ENCODE measurements around the gene LIN7A.

The LIN7A gene

GRCh38 chr12:80858356-80858755, 79.4 kb downstream of the LIN7A start:
- no peak for DNase-seq (ENCODE audit: low read depth in 2 of 2)

- no peak for DNase-seq (ENCODE audit: low read depth in 2 of 2)
These were observed 80.4 kb downstream of the LIN7A start for GRCh38 chr12:80857311-80857710.

GRCh38 chr12:80849337-80849736, 88.4 kb downstream of the LIN7A start:
- no peak for DNase-seq (ENCODE audit: low read depth in 2 of 2)

- no peak for DNase-seq (ENCODE audit: low read depth in 2 of 2)
These were observed 88.9 kb downstream of the LIN7A start for GRCh38 chr12:80848858-80849257.

- no peak for DNase-seq (ENCODE audit: low read depth in 2 of 2)
These were observed 90.2 kb downstream of the LIN7A start for GRCh38 chr12:80847575-80847974.

GRCh38 chr12:80846952-80847351, 90.8 kb downstream of the LIN7A start:
- no peak for DNase-seq (ENCODE audit: low read depth in 2 of 2)

- DNase-seq (ENCODE audit: low read depth in 2 of 2) = no peak
These were observed 92.1 kb downstream of the LIN7A start for GRCh38 chr12:80845639-80846038.

GRCh38 chr12:80843969-80844368, 93.8 kb downstream of the LIN7A start:
- DNase-seq (ENCODE audit: low read depth in 2 of 2) = no peak

- DNase-seq (ENCODE audit: low read depth in 2 of 2) = no peak
These were observed 99.0 kb downstream of the LIN7A start for GRCh38 chr12:80838708-80839107.

- no peak for DNase-seq (ENCODE audit: low read depth in 2 of 2)
These were observed 99.6 kb downstream of the LIN7A start for GRCh38 chr12:80838024-80838658.

GRCh38 chr12:80837342-80837978, 100.3 kb downstream of the LIN7A start:
- DNase-seq (ENCODE audit: low read depth in 2 of 2) = no peak

- no peak for DNase-seq (ENCODE audit: low read depth in 2 of 2)
These were observed 103.0 kb downstream of the LIN7A start for GRCh38 chr12:80834724-80835123.

GRCh38 chr12:80830533-80831088, 107.1 kb downstream of the LIN7A start:
- no peak for DNase-seq (ENCODE audit: low read depth in 2 of 2)

GRCh38 chr12:80829767-80830166, 108.0 kb downstream of the LIN7A start:
- DNase-seq (ENCODE audit: low read depth in 2 of 2) = no peak

GRCh38 chr12:80825506-80825905, 112.2 kb downstream of the LIN7A start:
- no peak for DNase-seq (ENCODE audit: low read depth in 2 of 2)

- DNase-seq (ENCODE audit: low read depth in 2 of 2) = no peak
These were observed 114.3 kb downstream of the LIN7A start for GRCh38 chr12:80823393-80823792.

- no peak for DNase-seq (ENCODE audit: low read depth in 2 of 2)
These were observed 116.2 kb downstream of the LIN7A start for GRCh38 chr12:80821513-80822000.

GRCh38 chr12:80818878-80819277, 118.9 kb downstream of the LIN7A start:
- no peak for DNase-seq (ENCODE audit: low read depth in 2 of 2)

GRCh38 chr12:80815351-80815750, 122.4 kb downstream of the LIN7A start:
- DNase-seq (ENCODE audit: low read depth in 2 of 2) = no peak

GRCh38 chr12:80814453-80814852, 123.3 kb downstream of the LIN7A start:
- no peak for DNase-seq (ENCODE audit: low read depth in 2 of 2)

GRCh38 chr12:80813820-80814219, 123.9 kb downstream of the LIN7A start:
- DNase-seq (ENCODE audit: low read depth in 2 of 2) = no peak

- no peak for DNase-seq (ENCODE audit: low read depth in 2 of 2)
These were observed 125.6 kb downstream of the LIN7A start for GRCh38 chr12:80811957-80812708.

- no peak for DNase-seq (ENCODE audit: low read depth in 2 of 2)
These were observed 126.9 kb downstream of the LIN7A start for GRCh38 chr12:80810874-80811273.

Measured in stimulated activated CD4-positive, alpha-beta T cell treated with anti-CD3 and anti-CD28 coated beads, Interleukin-4, amount 100 ng/mL, for 48 hours (primary cell).